Stimulated activated naive CD4-positive, alpha-beta T cell treated with Interleukin-2 at 50 U/mL for 16 hours (primary cell): ENCODE results near the gene SERPINA10.

Experiments
- DNase-seq: peaks from one replicate; lab custom pipeline; 2025; lab: John Stamatoyannopoulos, UW

SERPINA10 gene, protein sequence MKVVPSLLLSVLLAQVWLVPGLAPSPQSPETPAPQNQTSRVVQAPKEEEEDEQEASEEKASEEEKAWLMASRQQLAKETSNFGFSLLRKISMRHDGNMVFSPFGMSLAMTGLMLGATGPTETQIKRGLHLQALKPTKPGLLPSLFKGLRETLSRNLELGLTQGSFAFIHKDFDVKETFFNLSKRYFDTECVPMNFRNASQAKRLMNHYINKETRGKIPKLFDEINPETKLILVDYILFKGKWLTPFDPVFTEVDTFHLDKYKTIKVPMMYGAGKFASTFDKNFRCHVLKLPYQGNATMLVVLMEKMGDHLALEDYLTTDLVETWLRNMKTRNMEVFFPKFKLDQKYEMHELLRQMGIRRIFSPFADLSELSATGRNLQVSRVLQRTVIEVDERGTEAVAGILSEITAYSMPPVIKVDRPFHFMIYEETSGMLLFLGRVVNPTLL

DNA sequence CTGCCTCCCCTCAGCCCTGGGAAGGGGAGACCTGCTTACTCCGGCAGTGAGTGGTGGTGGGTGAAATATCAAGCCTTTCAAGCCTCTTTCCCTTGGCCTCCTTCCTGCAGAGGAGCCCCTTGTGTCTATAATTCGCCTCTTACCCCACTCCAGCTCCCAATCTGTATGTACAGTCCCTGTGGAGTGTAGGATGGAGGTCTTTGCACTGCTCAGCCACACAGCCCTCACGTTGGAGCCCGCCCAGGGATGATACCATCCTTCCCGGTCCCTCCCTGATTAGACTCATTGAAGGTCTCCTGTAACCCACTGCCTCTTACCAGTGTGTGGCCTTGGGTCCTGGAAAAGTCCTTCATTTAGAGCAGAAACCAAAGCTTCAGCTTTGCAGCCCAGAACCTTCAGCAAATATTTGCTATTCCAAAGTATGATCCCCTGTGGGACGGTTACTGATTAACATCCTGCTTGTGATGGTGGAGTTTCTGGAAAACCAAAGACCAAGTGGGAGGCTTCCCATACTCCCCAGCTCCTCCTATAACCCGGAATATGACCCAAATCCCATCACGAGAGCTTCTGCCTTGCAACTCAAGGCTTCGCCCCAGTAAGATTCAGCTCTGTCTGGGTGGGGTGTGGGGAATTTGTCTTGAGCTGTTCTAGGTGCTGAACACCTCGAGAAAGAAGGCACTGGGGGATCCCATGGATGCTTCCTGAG, at the start of gene SERPINA10:
SERPINA10 (minus strand) TSS at position 397 of the 706 bp plus-strand sequence. CDS start 2,675 bp downstream, outside the sequence.
- DNase-seq: no peak

DNA sequence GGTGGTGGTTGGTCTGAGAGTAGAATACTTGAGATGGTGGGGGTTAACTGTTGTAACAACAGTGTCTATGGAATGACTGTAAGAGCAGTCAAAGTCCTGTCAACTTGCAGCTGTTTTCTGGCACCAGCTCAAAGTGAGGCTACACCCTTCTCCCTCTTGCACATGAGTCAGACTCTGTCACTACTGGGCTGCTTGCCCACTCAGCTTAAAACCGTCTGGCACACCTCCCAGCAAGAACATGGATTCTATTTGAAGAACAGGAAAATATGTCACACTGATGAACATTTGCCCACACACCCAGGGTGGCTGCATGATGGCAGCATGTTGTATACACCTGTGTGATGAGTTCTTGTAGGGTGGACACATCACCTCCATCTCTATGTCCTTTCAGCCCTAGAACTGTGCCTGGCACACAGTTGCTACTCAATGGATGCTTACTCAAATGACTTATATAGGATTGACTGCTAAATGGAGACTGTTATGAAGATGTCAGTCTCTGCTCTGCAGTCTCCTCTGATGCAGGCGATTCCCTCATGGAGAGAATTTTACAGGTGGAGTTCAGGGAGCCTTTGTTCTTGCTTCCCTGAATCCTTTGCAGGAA, 49.4 kb upstream of the SERPINA10 start:
- peak; percentile 17 for DNase-seq

DNA sequence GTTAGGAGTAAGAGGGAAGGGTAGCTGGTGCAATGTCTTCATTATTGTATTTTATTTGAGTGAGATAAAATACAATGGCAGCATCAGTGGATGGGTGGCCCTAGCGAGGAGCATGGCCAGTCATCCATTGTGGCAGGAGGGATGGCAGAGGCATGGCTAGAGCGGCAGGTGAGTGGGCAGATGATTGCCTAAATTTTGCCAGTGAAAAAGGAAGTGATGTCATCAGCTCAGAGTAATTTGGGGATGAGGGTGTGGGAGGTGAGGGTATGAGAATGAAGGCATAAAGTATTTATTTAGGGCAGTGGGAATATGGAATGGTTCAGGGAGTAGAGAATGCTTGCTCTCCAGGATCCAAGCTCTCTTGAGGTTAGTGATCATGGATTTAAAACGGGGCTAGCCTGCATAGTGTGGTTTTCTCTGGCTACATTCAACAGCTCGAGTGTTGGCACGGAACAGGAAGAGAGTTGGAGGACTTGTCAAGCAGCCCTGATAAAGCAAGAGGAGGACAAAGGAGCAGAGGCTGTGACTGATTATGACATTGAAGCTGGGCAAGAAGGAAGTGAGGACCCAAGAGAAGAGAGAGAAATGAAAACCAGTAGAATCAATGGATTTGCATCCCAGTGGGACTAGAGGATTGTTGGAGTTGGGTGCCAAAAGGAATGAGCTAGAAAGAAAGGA, 48.7 kb upstream of the SERPINA10 start:
- DNase-seq: no peak

DNA sequence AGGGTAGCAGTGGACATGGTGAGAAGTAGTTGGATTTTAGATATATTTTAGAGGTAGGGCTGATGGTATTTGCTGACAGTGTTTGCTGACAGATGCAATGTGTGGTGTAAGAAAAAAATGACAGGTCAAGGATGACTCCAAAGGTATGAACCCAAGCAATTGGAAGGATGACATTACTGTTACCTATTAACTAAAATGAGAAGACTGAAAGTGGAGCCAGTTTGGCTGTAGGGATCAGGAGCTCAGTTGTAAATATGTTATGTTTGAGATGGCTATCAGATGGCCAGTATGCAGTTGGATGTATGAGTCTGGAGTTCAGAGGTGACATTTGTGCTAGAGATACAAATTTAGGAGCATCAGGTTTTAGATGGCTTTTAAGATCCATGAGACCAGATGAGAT, 47.5 kb upstream of the SERPINA10 start:
- no peak for DNase-seq

DNA sequence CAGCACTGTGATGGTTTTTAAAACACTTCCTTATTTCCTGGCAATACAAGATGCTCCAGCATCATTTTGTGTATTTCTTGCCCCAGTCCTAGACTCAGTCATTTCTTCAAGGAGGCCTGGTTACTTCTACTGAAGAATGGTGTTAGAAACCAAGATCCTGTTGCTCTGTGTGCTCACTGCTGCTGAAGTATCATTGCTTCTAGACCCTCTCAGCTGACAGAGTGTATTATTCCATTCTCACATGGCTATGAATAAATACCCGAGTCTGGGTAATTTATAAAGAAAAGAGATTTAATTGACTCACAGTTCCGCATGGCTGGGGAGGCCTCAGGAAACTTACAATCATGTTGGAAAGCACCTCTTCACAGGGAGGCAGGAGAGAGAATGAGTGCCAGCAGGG, 45.0 kb upstream of the SERPINA10 start:
- no peak for DNase-seq

DNA sequence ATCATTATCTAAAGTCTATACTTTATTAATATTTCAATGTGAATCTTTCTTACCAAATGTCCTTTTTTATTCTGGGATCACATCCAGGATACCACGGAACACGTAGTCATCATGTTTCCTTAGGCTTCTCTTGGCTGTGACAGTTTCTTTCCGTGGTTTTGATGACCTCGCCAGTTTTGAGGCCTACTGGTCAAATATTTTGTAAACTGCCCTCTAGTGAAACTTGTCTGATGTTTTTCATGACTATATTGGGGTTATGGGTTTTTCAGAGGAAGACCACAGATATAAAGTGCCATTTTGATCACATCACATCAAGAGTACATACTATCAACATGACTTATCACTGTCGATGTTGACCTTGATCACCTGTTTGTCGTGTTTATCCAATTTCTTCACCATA, 44.2 kb upstream of the SERPINA10 start:
- DNase-seq: no peak

DNA sequence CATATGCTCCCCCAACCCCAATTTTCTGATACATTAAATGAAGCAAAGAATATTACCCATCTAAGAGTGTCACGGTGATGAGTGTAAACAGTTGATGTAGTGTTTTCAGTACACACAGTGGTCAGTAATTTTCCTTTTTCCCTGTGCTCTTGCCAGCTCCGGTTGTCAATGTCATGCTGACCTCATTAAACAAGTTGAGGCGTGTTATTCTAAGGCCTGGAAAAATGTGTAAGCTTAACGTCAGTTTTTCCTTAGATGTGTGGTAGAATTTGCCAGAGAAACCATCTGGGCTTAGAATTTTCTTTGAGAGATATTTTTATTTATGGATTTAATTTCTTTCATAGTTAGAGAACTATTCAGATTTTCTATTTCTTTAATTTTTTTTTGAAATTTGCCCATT, 41.8 kb upstream of the SERPINA10 start:
- no peak for DNase-seq

DNA sequence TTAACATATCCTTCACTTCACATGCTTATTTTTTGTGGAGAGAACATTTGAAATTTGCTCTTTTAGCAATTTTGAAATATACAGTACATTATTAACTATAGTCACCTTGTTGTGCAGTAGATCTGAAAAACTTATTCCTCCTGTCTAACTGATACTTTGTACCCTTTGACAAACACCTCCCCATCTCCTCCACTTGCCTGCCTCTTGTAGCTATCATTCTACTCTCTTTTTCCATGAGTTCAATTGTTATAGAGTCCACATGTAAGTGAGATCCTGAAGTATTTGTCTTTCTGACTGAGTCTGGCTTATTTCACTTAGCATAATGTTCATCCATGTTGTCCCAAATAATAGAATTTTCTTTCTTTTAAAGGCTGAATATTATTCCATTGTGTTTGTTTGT, 39.5 kb upstream of the SERPINA10 start:
- no peak for DNase-seq

DNA sequence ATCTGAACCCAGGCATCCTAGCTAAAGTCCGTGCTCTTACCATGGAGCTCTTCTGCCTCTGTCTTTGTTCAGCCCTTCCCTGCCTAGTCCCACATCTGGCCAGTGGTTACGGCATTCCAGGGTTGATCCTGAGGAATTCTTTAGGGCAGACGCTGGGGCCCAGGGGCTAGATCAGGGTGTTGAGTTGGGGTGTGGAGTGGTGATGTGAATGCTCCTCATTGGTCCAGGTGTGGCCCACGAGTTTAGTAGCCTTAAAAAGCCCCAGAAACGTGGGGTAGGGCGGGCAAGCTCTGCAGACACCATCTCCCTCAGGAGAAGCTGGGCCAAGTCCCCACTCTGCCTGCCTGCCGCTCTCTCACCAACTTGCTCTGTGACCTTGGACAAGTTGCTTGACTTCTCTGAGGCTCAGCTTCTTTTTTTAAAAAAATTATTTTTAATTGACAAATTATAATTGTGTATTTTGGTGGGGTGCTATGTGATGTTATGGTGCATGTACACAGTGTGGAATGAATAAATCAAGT, 39.1 kb upstream of the SERPINA10 start:
- no peak for DNase-seq

DNA sequence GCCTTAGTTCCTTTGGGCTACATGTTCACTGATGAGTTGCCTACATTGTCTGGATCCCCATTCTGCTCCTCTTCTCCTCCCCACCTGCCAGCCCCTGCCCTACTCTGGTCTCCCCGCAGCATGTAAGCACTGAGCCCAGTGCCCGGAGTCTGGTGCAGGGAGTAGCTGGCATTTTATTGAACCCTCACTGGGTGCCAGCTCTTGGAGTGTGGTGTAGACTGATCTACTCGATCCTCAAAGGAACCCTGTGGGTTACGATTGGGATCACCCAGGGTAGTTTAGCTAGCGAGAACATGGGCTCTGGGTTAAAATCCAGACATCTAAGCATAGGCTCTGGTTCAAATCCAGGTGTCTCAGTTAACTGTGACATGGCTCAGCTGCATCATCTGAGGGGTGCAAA, 38.4 kb upstream of the SERPINA10 start:
- DNase-seq: no peak

DNA sequence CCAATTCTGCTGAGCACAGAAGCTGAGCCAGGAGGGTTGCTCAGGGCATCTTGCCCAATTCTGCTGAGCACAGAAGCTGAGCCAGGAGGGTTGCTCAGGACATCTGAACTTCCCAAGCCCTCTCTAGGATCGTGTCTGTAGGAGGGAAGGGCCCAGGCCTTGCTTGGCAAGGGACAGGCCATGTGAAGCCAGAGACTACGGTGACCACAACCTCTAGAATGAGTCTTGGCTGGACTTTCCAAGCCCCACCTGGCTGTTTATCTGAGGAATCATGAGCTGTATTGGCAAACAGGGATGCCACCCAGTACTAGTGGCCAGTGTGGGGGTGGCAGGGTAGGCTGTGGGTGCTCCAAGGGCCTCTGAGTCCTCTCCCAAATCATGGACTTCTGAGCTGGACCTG, 37.8 kb upstream of the SERPINA10 start:
- DNase-seq: no peak

DNA sequence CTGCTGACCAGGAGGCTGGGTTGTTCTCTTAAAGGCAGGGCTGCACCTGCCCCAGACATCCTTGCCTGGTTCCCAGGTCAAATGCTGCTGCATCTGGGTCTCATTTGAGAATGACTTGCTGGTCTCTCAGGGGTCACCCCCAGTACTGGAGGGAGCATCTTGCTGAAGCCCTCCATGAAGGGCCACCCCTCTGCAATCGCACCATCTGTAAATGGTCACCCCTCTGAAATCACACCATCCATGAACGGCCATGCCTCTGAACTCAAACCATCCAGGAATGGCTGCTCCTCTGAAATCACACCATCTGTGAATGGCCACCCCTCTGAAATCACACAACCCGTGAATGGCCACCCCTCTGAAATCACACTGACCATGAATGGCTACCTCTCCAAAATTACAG, 37.4 kb upstream of the SERPINA10 start:
- DNase-seq: no peak

DNA sequence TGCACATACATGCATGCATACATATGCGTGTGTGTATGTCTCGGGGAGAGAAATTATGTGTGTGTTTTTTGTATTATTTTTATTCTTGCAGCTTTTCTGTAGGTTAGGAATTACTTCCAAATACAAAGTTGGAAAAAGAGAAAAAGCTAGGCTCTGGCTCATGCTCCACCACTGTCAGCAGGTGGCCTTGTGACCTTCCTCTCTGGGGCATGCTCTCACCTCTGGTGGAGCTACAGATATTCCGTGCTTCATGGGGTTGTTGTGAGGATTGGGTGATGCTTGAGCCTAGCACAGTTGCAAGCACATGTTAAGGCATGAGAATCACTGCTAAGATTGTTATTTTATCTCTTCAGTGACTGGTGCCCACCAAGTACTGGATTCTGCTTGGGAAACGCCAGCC, 36.8 kb upstream of the SERPINA10 start:
- DNase-seq: no peak

DNA sequence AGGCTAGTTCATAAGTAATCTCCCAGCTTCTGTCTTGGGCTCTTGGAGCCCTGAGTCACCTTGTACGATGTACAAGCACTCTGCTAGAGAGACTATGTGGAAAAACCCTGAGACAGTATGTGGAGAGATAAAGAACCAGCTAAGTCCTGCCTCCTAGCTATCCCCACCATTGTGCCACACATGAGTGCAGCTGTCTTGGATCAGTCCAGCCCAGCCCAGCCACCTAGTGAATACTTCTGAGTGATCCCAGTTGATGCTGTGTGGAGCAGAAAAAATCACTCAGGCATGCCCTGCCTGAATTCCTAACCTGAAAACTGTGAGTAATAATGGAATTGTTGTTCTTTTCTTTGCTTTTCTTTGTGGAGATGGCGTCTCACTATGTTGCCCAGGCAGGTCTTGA, 35.1 kb upstream of the SERPINA10 start:
- no peak for DNase-seq

DNA sequence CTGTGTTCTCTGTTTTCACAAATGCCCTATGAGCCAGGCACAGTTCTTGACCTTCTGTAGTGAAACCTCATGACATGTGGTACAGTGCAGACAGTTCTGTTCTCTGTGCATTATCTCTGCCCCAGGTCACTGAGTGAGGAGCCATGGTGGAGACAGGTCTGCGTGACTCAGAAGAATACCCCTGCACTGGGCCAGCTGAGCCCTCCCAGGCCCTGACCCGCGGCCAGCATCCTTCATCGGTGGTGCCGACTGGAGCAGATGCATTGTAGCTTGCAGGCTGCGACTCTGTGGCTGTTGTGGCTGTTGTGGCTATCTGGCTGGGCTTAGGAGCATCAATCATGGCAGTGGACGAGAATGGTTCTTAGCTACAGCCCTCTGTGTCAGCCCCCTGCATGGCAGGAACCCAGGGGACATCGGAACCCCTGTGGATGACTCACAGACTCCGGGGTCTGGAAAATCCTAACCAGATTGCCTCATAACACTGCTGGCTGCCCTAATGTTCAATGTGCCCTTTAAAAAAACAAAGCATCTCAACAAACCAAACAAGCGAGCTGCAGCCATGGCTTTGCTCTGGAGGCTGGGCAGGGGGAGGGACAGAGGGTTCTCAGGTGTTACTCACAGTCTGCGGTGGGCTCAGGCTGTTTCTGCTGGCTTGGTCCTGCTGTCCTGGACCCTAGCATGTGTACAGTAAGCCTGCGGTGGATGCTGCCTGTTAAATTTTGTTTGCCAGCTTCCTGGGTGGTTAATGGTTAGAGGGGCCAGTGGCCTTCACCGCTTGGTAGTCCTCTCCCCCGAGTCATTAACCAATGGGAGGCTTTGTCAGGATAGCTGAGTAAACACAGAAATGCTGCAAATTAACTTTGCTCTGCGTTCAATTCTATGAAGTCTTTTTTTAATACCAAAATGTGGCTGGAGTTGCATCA, 29.8 kb upstream of the SERPINA10 start, which contains the start of gene SERPINA6:
SERPINA6 (minus strand) TSS at position 689 of the 923 bp plus-strand sequence. CDS start 8,688 bp downstream, outside the sequence.
- DNase-seq: no peak

DNA sequence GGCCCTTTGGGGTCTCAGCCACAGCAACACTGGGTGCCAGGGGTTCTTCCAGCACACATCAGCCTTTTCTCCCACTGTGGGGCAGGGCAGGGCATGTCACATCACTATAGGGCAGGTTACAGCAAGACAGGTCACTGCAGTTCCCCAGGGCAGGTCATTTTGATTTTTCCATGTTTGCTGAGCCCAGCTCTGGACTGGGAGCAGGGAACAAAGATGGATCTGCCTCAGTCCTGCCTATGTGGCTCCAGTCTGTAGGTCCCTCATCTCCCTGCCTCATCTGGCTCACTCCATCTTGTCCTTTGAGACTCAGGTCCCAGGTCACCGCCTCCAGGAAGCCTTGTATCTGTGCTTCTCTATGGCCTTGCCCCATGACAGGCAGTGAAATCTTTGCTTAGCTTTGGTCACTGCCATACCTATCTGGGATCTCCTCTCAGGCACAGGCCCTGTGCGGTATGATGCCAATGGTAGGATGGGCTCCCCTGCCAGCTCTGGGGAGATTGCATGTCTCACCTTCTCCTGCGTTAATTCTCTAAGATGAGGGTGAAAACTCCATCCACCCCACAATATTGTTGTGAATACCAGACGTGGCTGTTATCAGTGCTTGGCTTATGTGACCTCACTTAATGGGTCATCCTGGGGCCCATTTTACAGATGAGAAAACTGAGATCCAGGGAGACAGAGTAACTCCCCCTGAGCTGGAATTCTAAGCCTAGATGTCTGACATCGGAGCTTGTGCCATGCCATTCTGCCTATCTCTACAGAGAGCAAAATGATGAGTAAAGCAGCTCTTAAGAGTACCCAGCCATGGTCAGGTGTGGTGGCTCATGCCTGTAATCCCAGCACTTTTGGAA, 28.6 kb upstream of the SERPINA10 start:
- DNase-seq: no peak

DNA sequence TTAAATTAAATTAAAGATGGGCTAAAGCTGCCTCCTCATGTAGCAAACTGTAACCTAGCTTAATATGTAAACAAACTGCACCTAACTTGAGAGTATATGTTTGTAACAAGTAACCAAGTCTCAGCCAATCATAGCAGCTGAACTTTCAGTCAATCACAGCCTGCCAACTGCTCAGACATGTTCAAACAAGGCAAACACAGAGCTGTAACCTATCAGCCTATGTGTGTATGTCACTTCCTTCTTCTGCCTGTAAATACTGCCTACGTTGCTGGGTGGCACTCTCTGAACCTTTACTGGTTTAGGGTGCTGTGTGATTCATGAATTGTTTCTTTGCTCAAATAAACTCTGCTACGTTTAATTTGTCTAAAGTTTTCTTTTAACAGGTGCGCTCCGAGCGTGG, 27.2 kb upstream of the SERPINA10 start:
- no peak for DNase-seq

DNA sequence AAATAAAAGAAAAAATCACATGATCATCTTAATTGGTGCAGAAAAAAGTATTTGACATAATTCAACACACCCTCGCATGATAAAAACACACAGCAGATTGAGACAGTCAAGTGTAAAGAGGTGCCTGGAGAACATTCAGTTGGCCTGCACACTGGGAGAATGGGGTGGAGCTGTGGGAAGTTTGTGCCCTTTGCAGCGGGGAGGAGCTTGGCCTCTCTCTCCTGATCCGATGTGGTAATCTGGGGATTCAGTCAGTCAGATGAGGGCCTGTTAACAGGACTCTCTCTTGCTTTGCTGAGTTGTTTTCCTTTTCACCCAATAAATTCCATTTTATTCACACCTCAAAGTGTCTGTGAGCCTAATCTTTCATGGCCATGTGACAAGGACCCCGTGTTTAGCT, 24.2 kb upstream of the SERPINA10 start:
- no peak for DNase-seq

DNA sequence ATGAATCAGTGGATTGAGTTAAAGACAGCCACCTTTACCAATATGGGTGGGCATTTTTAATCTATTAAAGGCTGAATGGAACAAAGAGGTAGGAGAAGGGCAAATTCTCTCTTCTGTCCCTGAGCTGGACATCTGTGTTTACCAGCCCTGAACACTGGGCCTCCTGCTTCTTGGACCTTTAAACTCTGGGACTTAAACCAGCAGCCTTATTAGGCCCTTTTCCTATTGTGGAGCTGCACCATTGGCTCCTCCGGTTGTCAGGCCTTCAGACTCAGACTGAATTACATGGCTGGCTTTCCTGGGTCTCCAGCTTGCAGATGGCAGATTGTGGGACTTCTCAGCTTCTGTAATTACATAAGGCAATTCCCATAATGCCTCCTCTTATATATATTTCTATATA, 23.6 kb upstream of the SERPINA10 start:
- DNase-seq: no peak

DNA sequence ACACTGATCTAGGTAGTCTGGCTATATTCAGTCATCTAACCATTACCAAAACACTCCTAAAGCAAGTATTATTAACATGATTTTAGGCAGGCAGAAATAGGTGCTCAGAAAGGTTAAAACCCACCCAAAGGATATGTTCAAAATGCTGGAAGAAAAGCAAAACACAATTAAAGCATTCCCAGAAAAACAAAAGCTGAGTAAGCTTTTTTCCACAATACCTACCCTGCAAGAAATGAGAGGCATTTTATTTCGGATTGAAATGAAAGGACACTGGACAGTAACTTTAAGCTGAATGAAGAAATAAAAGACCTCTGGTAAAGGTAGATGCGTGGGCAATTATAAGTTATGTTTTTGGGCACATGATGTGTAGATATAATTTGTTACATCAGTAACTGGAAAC, 21.8 kb upstream of the SERPINA10 start:
- no peak for DNase-seq
